ENCODE measurements around the gene F3. TPM values are rescaled to one million over a fixed set of nuclear protein-coding genes. Genes with fewer than 3 reads are reported as not detected.

Gene F3
- total RNA-seq, 2 experiments from 2014 or later: 0.10 TPM; not detected in 1

DNA sequence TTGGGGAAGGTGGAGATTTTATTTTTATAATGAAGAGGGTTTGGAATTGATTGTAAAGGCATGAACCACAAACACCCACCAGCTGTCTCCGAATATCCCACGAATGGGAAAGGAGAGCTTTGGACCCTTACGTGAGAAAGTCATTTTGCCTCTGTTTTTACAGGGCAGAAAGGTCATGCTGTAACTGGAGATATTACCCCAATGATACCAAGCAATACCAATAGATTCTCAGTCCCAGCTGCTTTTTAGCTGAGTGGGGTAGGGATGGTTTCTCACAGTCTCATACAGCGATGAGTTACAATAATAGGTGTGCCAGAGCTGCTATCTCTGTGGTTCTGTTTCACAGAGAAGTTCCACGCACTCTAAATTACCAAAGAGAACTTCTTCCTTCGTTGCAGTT, 8.8 kb upstream of the F3 start:
- no peak overlapping the region for H3K4me3 Mint-ChIP-seq
- CTCF ChIA-PET: interaction anchor here (0.6 kb wide), 1 partner anchor 493 kb away, joined by 3 read pairs; no protein-coding TSS in a partner anchor

DNA sequence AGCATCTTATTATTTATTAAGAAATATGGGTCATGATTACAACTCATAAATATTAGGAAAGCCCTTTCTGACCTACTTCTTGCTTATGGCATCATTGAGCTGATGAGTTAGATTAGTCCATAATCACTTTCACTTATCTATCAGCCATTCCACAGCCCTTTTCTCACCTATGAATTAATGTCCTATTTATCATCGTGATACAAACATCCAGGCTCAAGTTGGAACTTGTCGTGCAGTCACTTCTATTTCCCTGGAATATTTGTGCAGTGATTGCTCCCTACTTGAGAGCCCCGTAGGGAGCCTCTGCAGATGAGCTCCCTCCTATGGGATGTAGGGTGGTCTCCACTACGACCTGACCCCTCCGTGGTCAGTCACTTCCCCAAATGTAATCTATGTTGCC, 8.1 kb upstream of the F3 start:
- no peak overlapping the region for H3K27ac Mint-ChIP-seq
- DNase-seq: no peak
- intact Hi-C loops (cut with micrococcal nuclease): loop anchor here (10.0 kb wide), 1 partner anchor 855 kb away; no protein-coding TSS in a partner anchor
- peaks cover 1% of the 10 kb centered on the region for H3K4me1 Mint-ChIP-seq (ENCODE audit: low read depth)
- H3K36me3 Mint-ChIP-seq (ENCODE audit: low read depth): no peaks in the 10 kb centered on the region
- peaks cover 15% of the 10 kb centered on the region for H3K27me3 Mint-ChIP-seq (ENCODE audit: low read depth)
- CTCF ChIA-PET: interaction anchor here (1.0 kb wide), 1 partner anchor 16 kb away, joined by 6 read pairs; no protein-coding TSS in a partner anchor
- no peaks in the 10 kb centered on the region for H3K9me3 Mint-ChIP-seq
- no peak overlapping the region for H3K4me3 Mint-ChIP-seq

More for the DNA sequence above, 8.8 kb upstream of the F3 start:
- Mint-ChIP-seq H3K4me1 (ENCODE audit: low read depth) (no peaks in the 10 kb centered on the region), H3K27ac (no peak overlapping the region), H3K36me3 (ENCODE audit: low read depth) (no peaks in the 10 kb centered on the region), H3K9me3 (no peaks in the 10 kb centered on the region), H3K27me3 (ENCODE audit: low read depth) (peaks cover 17% of the 10 kb centered on the region)
- intact Hi-C loops (cut with micrococcal nuclease): no loop called here
- DNase-seq: no peak

DNA sequence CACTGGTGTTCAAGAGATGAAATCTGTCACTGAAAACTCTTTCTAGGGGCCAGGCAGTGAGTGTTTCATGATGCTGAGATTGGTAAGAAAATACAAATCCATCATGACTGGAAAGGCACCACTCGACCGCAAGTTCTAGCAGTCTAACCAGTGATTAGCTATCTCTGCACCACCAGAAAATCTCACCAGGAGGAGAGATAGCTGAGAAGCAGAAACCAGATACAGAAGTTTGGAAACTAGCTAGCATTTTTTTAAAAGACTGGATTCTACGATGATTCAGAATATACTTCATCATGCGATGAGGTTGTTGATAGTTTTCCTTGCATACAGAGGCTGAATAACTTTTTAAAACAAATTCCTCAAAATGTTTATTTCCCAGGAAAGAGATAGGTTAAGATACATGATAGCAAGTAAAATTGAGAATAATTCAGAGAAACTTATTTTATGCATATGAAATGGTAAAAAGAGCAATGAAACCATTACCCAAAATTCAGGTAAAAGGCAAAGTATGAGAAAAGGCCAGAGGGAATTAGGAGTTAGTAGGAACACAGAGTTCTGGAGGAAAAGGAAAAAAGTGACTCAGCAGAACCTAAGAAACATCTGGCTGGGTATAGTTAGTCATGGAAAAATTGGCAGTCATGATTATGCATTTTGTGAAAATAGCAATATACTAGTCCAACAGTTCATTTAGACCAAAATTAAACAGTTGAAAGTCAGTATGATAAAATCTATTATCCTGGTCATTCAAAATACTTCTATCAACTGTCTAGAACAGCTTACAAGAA, 3.3 kb upstream of the F3 start:
- H3K27me3 Mint-ChIP-seq (ENCODE audit: low read depth): peaks cover 51% of the 10 kb centered on the region
- no peak overlapping the region for H3K4me3 Mint-ChIP-seq
- H3K9me3 Mint-ChIP-seq: no peaks in the 10 kb centered on the region
- no peak overlapping the region for H3K27ac Mint-ChIP-seq
- CTCF ChIA-PET: no interaction called here
- H3K36me3 Mint-ChIP-seq (ENCODE audit: low read depth): no peaks in the 10 kb centered on the region
- intact Hi-C loops (cut with micrococcal nuclease): loop anchor here (5.0 to 10.0 kb wide), 2 partner anchors 527 to 850 kb away; partner anchors contain the start of gene ALG14
- DNase-seq: no peak
- H3K4me1 Mint-ChIP-seq (ENCODE audit: low read depth): peaks cover 14% of the 10 kb centered on the region

DNA sequence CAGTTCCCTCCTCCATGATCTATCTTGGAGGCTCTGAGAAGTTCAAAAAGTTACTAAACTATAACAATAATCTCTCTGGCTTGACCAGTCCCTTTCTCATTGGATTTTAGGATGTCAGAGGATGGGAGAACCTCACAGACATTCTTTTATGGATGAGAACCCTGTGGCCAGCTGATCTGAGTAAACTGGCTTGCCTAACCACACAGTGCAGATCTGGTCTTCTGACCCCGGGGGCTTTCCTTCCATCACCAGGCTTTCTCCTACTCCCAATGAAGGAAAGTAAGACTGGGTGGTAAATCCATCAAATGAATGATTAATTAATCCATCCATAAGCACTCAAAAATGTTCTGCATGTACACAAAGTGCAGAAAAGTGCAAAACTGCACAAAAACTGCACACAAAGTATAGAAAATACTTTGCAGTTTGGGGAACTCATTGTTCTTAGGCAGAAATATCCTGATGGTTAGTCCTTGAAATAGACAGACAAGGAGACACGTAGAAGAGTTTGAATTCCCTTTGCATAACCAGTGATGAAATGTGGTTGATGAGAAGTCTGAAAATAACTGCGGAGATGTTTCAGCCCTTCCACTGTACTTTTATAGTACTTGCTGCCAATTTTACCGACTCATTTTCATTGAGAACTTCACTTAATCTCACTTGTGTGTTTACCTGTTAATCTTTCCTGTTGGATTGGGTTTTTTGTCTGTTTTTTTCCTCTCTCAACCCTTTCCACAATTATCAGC, 2.5 kb upstream of the F3 start:
- no peak overlapping the region for H3K27ac Mint-ChIP-seq
- no peaks in the 10 kb centered on the region for H3K9me3 Mint-ChIP-seq
- no peak for DNase-seq
- no peak overlapping the region for H3K4me3 Mint-ChIP-seq
- CTCF ChIA-PET: no interaction called here
- no peaks in the 10 kb centered on the region for H3K36me3 Mint-ChIP-seq (ENCODE audit: low read depth)
- H3K27me3 Mint-ChIP-seq (ENCODE audit: low read depth): peaks cover 59% of the 10 kb centered on the region
- peaks cover 14% of the 10 kb centered on the region for H3K4me1 Mint-ChIP-seq (ENCODE audit: low read depth)
- intact Hi-C loops (cut with micrococcal nuclease): loop anchor here (2.0 to 10.0 kb wide), 4 partner anchors 125 to 849 kb away; partner anchors contain the start of genes ABCD3, ALG14 and RWDD3

DNA sequence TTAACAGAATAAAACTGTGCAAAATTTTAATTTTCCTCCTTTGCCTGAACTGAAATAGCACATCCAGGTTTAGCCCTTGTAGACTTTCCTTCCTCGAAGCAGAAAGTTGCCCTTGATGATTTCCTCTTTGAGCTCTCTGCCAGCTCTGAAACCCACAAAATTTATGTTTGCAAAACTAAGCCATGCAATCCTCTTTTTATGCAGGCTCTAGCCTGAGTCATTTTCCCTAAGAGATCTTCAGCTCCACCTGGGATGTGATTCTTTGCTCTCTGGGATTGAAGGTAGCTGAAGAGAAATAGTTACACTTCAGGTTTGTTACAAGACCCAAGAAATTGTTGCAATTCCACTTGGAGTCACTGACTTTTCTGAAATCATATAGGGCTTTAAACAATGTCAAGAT, 1.4 kb upstream of the F3 start:
- Mint-ChIP-seq H3K9me3 (no peaks in the 10 kb centered on the region), H3K27me3 (ENCODE audit: low read depth) (peaks cover 63% of the 10 kb centered on the region), H3K4me1 (ENCODE audit: low read depth) (peaks cover 14% of the 10 kb centered on the region), H3K36me3 (ENCODE audit: low read depth) (no peaks in the 10 kb centered on the region), H3K4me3 (no peak overlapping the region), H3K27ac (no peak overlapping the region)
- CTCF ChIA-PET: interaction anchor here (0.6 kb wide), 1 partner anchor 14 kb away, joined by 3 read pairs; no protein-coding TSS in a partner anchor
- intact Hi-C loops (cut with micrococcal nuclease): loop anchor here (2.0 to 10.0 kb wide), 4 partner anchors 124 to 848 kb away; partner anchors contain the start of genes ABCD3, ALG14 and RWDD3
- no peak for DNase-seq

DNA sequence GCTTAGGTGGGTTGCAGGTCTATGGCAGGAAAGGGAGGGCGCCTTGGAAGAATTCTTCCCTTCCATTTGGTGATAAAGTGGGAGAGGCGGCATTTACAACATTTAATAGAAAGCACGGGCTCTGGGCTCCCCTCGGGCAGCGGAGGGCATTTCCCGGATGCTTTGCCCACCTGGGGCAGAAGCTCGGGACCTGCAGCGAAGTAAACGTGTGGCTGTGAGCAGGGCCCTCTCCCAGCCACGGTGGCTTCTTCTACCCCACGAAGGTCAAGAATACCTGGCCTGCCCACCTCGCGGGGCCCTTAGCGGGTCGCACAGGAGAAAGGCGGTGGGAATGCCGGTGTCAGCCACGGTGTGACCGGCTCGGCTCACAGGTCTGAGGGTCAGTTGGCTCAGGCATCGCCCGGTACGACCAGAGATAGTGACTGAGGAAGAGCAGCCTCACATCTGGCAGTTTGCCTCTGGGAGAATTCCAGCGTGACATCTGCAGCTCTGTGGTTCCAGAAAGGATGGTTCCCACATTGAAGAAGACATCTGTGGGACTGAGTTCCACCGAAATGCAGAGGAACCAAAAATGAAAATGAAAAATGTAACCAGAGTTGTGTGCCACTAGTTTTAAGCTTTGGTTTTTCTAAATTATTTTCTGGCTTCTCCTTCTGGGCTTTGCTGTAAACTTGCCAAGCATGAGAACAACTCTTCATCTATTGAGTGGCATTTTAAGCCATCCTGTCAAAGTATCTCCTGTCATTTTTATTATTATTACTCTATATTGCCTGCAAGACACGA, 720 bp upstream of the F3 start:
- CTCF ChIA-PET: interaction anchor here (1.8 kb wide), 1 partner anchor 262 kb away, joined by 4 read pairs; no protein-coding TSS in a partner anchor
- Mint-ChIP-seq H3K27me3 (ENCODE audit: low read depth) (peaks cover 66% of the 10 kb centered on the region), H3K36me3 (ENCODE audit: low read depth) (no peaks in the 10 kb centered on the region), H3K27ac (no peak overlapping the region), H3K4me3 (peak overlapping the region; percentile 72), H3K4me1 (ENCODE audit: low read depth) (peaks cover 14% of the 10 kb centered on the region), H3K9me3 (no peaks in the 10 kb centered on the region)
- DNase-seq: peak; percentile 6
- intact Hi-C loops (cut with micrococcal nuclease): loop anchor here (1.0 to 10.0 kb wide), 5 partner anchors 123 to 847 kb away; partner anchors contain the start of genes ABCD3, ALG14 and RWDD3

DNA sequence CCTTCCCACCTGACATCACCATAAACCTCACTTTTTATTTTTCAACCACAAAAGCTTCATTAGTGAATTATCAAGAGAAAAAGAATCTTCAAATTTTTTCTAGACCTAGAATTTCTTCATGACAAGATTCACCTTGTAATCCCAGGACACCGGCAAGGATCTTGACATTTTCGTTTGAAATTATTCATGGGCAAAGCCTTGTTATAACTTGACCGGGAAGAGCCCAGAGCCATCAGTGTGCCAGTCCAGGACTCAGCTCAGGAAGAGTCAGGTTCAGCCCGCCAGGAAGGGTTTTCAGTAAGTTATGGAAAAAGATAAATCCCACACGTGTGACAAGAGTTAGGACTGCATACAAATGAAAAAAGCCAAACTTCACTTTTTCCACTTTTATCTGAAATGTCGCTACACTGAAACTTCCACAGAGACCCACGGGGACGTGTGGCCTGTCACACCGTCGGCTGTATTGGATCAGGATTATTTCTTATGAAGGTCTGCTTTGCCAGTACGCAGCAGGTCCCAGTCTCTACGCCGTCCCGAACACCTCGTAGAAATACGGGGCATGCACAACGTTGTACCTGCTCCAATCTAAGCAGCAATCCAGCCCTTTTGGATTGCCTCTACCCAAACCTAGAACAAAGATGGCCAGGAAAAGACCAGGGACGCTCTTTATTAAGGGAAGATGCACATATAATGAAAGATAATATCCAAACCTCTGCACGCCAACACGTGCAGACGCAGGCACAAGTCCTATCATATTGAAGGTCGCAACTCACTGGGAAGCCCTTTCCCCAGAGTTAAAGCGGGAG, 916 bp downstream of the F3 start:
- DNase-seq: no peak
- no peaks in the 10 kb centered on the region for H3K36me3 Mint-ChIP-seq (ENCODE audit: low read depth)
- H3K9me3 Mint-ChIP-seq: no peaks in the 10 kb centered on the region
- H3K4me3 Mint-ChIP-seq: peak overlapping the region; percentile 72
- no peak overlapping the region for H3K27ac Mint-ChIP-seq
- intact Hi-C loops (cut with micrococcal nuclease): loop anchor here (2.0 to 10.0 kb wide), 3 partner anchors 386 to 846 kb away; partner anchors contain the start of genes ALG14 and CNN3
- peaks cover 14% of the 10 kb centered on the region for H3K4me1 Mint-ChIP-seq (ENCODE audit: low read depth)
- H3K27me3 Mint-ChIP-seq (ENCODE audit: low read depth): peaks cover 64% of the 10 kb centered on the region
- CTCF ChIA-PET: interaction anchor here (0.7 to 1.8 kb wide), 4 partner anchors 12 to 264 kb away, joined by 3 to 4 read pairs (median 3); no protein-coding TSS in a partner anchor

DNA sequence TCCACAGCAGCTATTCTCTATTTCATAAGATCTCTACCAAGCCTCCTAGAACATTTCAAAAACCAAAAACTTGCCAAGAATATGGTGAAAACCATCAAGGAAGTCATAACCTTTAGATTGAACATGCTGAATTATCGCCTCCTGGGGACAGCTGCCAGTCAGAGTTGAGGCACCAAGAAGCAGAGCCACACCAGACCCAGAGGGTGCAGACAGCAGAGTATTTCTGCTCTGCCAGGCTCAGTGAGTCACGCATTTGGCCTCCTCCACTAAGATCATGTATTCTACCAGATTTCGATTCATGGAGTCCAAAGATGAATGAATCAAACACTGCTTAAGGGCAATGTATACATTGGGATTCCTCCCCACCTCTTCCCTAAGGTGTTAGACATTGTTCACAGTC, 2.1 kb downstream of the F3 start:
- H3K27me3 Mint-ChIP-seq (ENCODE audit: low read depth): peaks cover 60% of the 10 kb centered on the region
- H3K36me3 Mint-ChIP-seq (ENCODE audit: low read depth): no peaks in the 10 kb centered on the region
- no peaks in the 10 kb centered on the region for H3K9me3 Mint-ChIP-seq
- no peak overlapping the region for H3K4me3 Mint-ChIP-seq
- DNase-seq: no peak
- CTCF ChIA-PET: interaction anchor here (1.2 kb wide), 1 partner anchor 140 kb away, joined by 3 read pairs; no protein-coding TSS in a partner anchor
- intact Hi-C loops (cut with micrococcal nuclease): no loop called here
- H3K4me1 Mint-ChIP-seq (ENCODE audit: low read depth): peaks cover 12% of the 10 kb centered on the region
- H3K27ac Mint-ChIP-seq: no peak overlapping the region

DNA sequence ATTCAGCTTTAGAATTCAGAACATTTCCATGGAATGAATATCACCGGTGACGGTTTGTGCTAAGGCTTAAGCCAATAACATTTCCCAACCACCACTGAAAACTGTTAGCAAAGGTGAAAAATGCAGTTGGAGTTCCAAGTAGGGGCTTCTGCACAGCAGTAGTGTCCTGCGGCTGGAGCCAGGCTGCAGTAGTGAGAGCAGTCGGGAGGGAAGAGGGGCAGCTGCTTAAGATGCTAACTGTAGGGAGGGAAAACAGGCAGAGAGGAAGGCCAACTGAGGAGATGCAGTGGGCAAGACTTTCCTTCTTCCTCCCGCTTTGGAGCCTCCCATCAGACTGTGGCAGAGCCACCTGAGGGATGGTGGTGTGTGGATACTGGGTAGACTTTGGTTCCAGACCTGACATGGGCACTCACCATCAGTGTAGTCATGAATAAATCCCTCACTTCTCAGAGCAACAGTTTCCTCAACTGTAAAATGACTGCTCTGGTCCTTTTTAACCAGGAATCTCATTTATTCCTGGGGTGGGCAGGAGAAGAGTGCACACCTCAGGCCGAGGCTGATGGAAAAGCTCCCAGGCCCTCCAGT, 3.2 kb downstream of the F3 start:
- no peak for DNase-seq
- intact Hi-C loops (cut with micrococcal nuclease): no loop called here
- Mint-ChIP-seq H3K36me3 (ENCODE audit: low read depth) (no peaks in the 10 kb centered on the region), H3K27me3 (ENCODE audit: low read depth) (peaks cover 50% of the 10 kb centered on the region), H3K9me3 (no peaks in the 10 kb centered on the region), H3K4me3 (no peak overlapping the region), H3K4me1 (ENCODE audit: low read depth) (peaks cover 12% of the 10 kb centered on the region), H3K27ac (no peak overlapping the region)
- CTCF ChIA-PET: no interaction called here

DNA sequence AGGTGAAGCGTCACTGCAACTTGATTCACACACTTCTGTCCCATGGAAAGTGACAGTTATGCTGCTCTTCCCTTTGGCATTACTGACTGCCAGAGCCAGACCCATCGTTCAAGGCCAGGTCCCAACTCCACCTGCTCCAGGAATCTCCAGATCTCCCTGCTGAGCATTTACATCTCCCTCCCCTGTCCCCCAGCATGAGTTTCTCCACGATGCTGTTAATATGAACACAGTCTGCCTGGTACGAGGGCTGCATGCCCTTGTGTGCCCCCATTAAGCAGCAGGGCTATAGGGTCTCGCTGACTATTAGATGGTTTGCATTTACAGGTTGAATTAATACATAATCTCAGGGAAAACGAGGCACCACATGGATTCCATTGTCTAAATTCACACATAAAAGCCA, 4.3 kb downstream of the F3 start:
- peaks cover 41% of the 10 kb centered on the region for H3K27me3 Mint-ChIP-seq (ENCODE audit: low read depth)
- no peak overlapping the region for H3K27ac Mint-ChIP-seq
- intact Hi-C loops (cut with micrococcal nuclease): no loop called here
- H3K4me3 Mint-ChIP-seq: no peak overlapping the region
- CTCF ChIA-PET: no interaction called here
- H3K36me3 Mint-ChIP-seq (ENCODE audit: low read depth): no peaks in the 10 kb centered on the region
- no peaks in the 10 kb centered on the region for H3K9me3 Mint-ChIP-seq
- DNase-seq: no peak
- H3K4me1 Mint-ChIP-seq (ENCODE audit: low read depth): peaks cover 5% of the 10 kb centered on the region

DNA sequence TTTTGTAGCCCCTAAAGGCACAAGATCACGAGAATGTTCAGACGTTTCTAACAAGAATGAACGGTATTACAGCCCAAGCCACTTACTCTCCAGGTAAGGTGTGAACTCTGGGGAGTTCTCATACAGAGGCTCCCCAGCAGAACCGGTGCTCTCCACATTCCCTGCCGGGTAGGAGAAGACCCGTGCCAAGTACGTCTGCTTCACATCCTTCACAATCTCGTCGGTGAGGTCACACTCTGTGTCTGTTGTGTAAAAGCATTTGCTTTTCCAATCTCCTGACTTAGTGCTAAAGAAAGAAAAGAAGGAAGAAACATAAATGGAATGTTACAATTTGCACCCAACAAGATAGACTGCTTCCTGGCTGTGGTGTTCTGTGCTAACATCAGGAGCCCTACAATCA, 5.7 kb downstream of the F3 start:
- intact Hi-C loops (cut with micrococcal nuclease): no loop called here
- H3K27me3 Mint-ChIP-seq (ENCODE audit: low read depth): peaks cover 33% of the 10 kb centered on the region

More for the DNA sequence above, 5.7 kb downstream of the F3 start:
- no peak overlapping the region for H3K4me3 Mint-ChIP-seq
- CTCF ChIA-PET: no interaction called here
- H3K4me1 Mint-ChIP-seq (ENCODE audit: low read depth): no peaks in the 10 kb centered on the region
- no peak for DNase-seq
- H3K27ac Mint-ChIP-seq: no peak overlapping the region
- no peaks in the 10 kb centered on the region for H3K9me3 Mint-ChIP-seq
- no peaks in the 10 kb centered on the region for H3K36me3 Mint-ChIP-seq (ENCODE audit: low read depth)
